ENCODE results near the gene GRM7.

DNA sequence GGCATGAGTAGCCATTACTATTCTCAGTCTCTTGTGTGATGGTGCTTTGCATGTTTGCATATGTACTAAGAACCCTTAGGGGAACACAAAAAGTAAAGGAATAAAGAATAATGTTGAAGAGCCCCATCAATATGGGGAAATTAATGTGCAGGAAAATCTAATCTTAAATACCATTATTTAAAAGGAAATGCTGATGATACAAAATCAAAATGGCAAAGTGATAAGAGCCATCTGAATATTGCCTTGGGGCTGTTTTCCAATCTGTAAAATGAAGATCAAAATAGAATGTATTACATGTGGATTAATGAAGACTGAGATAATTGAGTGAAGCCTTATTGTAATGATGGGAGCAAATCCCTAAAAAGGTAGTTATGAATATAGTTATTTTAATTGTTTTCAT lies 771.4 kb downstream of the GRM7 start:
- TF ChIP-seq, protein P1, sequence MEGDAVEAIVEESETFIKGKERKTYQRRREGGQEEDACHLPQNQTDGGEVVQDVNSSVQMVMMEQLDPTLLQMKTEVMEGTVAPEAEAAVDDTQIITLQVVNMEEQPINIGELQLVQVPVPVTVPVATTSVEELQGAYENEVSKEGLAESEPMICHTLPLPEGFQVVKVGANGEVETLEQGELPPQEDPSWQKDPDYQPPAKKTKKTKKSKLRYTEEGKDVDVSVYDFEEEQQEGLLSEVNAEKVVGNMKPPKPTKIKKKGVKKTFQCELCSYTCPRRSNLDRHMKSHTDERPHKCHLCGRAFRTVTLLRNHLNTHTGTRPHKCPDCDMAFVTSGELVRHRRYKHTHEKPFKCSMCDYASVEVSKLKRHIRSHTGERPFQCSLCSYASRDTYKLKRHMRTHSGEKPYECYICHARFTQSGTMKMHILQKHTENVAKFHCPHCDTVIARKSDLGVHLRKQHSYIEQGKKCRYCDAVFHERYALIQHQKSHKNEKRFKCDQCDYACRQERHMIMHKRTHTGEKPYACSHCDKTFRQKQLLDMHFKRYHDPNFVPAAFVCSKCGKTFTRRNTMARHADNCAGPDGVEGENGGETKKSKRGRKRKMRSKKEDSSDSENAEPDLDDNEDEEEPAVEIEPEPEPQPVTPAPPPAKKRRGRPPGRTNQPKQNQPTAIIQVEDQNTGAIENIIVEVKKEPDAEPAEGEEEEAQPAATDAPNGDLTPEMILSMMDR (IDR thresholded peaks at IDR 0.05), result no peak
- TF ChIP-seq POLR2A (IDR thresholded peaks at IDR 0.05), result no peak

Measured in adrenal gland (tissue), 5 donors.